HG03571 (cell line): ENCODE data around the gene LIPC.

ENCODE experiments used
- ATAC-seq: cut with Tn5 transposase; IDR thresholded peaks from one replicate; pipeline ENCODE4 v1.9.1; 2021; ENCODE audit not compliant: unreplicated experiment

LIPC gene

DNA sequence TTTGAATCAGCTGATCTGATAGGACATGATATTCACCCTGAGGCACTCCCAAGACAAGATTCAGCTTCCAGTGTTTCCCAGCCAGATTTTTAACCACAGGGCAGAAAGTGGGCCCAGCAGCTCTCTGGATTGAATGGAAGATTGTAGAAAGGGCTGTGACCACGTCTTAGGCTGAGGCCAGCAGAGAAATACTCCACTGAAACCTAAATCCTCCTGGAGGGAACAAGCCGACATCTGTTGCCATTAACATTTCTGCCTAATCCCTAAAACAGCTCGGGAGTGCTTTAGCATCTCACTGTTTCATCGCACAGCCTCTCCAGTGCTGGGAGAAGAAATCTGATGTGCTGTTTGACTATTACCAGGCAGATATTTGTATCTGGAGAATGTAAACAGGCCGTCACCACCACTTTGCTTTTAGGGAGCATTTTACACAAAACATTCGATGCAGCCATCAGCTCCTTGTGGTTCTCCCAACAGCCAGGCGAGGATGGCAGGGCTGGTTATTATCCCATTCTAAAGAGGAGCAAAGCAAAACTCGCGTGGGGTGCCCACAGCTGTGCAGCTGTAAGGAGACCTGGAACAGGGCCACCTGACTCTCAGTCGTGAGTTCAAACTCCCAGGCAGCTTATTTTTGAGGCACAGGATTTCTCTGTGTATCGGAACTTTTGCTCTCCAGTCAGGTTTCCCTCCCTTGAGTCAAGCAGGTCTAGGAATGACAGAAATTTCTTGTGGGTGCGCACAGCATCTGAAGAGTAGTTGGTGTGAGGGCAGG, 117.4 kb downstream of the LIPC start:
- no peak for ATAC-seq

DNA sequence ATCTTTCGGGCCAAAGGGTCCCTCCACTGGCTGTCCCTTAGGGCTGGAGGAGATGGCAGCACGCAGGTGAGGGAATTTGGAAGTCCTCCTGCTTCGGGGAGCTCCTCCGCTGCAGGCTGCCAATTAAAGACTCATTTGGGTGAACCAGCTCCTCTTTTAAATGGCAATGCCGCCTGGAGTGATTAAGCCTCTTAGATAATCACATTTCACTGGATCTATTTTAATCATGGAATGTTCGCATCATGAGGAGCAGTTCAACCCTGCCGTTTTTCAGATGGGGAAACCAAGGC, 117.9 kb downstream of the LIPC start:
- no peak for ATAC-seq

GRCh38 chr15:58551084-58551763, 119.4 kb downstream of the LIPC start:
- no peak for ATAC-seq

DNA sequence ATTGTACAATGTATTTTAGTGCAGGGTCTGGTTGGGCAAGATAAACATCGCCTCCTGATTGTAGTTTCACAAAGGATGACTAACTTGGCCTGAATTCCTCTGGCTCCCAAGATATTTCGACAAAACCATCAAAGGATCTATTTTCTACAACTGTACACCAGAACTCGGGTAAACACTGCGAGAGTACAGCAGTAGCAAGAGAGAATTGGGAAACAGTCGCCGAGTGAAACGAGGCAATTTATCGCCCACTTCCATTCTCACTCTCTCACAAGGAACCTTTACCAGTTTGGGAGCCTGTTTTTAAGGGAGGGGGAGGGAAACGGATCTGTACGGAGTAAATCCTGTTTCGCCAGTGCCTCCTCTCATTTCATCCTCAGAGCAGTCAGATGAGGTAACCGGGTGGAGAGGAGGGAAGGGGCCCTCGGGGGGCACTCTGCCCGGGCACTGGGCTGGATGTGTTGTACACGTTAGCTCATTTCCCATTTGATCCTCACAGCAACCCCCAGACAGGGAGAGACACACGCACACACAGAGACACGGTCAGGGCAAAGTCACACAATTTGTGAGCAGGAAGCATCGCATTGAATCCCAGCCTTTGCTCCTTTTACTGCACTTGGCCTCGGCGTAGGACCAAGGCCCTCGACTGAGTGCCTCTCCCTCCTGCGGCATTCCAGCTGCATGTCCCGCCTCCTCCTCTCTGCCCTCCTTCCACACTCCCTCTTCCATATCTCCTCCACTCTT, 120.1 kb downstream of the LIPC start:
- no peak for ATAC-seq

DNA sequence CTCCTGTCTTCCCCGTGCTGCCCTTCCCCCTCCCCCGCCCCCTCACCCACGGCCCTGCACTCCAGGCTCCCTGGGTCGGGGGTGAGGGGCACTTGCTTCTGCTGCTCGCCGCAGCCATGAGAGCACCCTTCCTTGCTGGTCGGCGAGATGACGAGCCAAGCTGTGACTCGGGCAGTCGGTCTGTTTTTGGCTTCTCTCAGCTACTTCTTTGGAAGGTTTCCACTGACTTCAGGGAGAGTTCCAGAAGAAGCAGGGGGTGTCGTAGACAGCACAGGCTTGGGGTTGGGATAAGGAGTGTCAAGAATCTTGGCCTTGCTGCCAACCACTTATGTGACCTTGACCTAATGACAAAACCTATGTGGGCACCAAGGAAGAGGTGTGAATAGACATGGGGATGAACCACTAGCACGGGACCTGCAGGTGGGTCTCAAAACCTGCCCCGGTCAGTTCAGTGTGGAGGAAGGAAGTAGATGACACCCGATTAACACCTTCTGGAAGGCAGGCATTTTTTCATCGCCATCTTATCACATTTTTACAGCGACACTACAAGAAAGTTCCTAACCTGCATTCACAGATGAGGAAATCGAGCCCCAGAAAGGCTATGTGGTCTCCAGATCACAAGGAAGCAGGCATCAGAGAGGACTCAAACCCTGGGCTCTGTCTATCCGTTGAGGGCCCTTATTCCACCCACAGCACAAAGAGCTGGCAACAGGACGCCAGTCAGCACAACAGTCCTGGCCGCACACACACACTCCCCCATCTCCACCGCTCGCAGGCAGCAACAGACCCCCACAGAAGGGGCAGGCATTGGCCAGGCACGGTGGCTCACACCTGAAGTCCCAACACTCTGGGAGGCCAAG, 120.9 kb downstream of the LIPC start:
- ATAC-seq = no peak

DNA sequence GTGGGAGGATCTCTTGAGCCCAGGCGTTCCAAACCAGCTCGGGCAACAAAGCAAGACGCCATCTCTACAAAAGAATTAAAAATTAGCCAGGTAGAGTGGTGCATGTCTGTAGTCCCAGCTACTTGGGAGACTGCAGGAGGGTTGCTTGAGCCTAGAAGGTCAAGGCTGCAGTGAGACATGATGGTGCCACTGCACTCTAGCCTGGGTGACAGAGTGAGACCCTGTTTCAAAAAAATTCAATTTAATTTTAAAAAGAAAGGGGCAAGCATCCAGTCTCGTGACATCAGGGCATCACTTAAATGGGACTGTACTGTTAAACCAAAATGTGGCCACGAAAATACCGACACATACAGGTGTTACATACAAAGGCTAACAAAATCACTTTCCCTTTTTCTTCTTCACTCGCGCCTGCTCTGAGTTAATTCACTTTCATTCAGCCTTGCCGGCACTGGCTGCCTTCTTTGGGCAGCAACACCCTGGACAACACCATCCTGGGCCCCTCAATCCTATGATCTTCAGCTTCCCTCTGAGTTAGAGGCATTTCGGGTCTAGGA, 121.7 kb downstream of the LIPC start:
- no peak for ATAC-seq

- ATAC-seq = no peak
Measured at GRCh38 chr15:58554758-58555157, 123.0 kb downstream of the LIPC start.

DNA sequence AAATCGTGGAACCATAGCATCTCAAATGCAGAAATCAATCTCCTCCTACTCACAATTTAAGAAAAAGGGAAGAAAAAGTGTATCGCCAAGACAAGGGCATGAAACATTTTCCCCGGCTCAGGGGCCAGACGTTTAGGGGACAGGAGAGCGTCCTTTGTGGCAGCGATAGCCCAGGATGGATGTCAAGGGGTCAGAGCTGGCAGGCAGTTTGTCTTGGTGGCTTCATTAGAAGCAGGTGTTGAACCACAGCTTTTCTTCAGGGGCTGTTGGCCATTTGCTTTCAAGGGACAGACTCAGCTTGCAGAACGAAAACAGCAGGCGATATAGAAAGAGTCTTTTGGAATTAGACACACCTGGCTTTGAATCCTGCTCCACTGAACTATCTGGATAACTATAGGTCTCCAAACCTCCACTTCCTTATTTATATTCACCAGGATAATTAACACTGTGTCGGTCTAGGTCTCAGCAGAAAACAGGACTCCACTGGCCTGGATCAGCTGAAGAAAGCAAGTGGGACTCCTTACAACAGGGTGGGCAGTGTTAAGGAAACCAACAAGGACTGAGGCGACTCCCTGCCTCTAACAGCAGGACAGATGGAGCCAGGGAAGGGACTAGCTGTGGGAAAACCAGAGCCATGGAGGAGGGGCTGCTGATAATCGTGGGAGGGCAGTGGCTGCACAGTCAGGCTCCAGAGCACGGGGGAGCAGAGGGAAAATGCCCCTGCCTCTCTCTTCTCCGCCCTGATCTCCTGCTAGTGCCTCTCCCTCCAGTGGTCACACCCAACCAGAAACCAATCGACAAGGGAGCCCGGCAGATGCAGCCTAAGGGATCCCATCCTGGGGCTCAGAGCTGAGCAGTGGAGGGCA, 123.6 kb downstream of the LIPC start:
- ATAC-seq = no peak

- no peak for ATAC-seq
Measured at GRCh38 chr15:58556028-58556361, 124.2 kb downstream of the LIPC start.

DNA sequence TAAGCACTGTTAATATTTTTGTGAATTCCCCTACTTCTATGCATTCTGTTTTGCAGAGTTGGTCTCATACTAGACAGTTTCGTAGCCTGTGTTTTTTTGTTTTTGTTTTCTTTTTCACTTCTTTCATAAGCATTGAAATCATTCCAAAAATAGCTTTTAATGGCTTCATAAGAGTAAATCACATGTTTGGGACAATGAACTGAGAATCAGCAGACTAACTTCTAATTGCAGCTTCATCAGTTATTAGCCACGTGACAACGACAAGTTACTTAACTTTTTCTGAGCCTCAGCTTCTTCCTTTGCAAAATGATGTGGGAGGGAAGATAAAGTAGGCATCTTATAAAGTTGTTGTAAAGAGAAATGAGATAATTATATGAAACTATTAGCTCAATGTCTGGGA, 124.8 kb downstream of the LIPC start:
- ATAC-seq = no peak

- ATAC-seq = no peak
Measured at GRCh38 chr15:58558777-58559176, 127.0 kb downstream of the LIPC start.

- no peak for ATAC-seq
Measured at GRCh38 chr15:58559904-58560588, 128.3 kb downstream of the LIPC start.

DNA sequence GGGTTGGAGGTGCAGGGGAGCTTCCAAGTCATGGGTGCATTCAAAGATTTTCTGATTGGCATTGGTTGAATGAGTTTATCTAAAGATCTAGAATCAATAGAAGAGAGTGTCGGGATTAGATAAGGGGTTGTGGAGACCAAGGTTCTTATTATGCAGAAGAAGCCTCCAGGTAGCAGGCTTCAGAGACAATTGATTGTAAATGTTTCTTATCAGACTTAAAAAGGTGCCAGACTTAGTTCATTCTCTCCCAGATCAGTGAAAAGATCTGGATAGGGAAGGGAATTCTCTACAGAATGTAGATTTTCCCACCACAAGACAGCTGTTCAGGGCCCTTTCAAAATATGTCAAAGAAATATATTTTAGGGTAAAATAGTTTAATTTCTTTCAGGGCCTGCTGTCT, 129.5 kb downstream of the LIPC start:
- ATAC-seq = no peak

DNA sequence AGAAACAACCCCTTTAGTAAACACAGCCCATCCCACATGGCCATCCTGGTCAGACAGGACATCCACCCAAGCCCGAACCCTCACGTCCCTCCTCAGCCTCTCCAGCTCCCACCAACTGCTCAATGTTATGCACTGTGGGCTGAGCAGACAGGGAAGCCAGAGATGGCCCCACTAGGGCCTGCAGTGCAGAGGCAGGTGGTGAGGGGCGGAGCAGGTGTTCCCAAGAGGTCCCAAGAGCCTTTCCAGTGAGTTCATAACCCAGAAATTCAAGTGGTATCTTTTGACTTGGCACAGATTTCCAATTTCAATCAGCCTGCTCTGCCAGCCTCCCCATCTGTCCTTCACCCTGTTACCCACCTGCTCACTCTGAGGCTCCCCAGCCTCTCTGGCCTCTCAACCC, 130.3 kb downstream of the LIPC start:
- no peak for ATAC-seq

DNA sequence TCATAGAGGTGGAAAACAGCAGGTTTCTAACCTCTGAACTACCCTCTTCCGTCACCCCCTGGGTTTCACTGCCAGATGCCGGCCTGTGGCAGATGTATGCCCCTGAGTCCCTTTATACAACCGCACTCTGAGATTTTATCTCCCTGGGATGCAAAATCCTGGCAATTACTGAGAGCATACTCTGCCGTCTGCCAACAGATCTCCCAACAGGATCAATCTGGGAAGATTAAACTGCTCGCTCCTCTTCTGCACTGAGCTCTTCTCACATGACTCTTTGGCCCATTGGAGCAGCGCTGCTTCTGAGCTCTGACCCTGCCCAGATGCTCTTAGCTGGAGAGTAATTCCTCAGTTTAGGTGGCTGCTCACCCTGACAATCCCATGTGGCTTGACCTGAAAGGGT, 133.2 kb downstream of the LIPC start:
- no peak for ATAC-seq

DNA sequence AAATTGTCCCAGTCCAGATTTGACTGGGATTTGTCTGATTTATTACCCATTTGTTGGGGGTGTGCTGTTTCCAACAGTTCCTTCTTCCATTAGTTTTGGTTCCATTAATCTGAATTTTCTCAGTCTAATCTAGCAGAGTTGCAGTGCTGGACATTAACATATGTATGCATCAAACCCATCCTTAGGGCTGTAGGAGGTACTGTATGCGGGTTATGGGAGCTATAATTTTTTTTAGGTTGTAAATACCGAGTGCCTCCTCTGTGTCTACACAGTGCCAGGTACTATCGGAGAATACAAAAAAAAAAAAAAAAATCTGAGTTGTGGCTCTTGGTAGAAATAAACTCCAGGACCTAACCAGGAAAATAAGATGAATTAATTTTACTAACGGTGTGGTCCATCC, 133.8 kb downstream of the LIPC start:
- ATAC-seq = no peak

DNA sequence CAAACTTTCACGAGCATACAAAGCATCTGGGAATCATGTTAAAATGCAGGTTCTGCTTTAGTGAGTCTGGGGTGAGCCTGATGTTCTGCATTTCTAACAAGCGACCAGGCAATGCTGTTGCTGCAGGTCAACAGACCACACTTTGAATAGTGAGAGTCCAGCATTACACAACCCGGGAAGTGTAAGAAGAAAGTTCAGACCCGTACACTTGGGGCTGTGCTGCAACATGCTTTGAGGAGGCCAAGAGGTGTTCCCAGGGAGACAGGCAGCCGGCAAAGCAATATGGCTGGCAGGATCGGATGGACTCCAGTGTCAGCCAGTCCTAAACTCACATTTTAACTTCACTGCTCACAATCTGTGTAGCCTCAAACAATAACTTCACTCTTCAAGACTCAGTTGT, 134.2 kb downstream of the LIPC start:
- ATAC-seq = no peak

DNA sequence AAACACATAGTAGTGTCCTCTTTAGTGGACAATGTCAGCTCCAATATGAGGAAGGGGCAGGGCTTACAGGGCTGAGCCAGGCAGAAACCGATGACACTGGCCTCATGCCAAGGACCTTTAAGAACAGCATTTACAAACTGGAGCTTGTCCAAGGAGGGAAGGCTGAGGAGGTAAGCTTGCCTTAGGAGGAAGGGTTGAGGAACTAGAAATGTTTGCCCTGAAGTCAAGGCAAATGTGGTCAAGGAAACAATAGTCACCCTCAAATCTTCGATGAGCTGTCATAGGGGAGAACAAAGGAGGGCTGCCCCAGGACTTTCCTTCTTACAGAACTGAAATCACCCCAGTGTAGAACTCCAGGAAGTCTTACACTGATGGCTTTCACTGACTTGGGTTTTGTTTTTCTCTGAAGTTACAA, 136.4 kb downstream of the LIPC start:
- no peak for ATAC-seq

- ATAC-seq = no peak
Measured at GRCh38 chr15:58569455-58569854, 137.7 kb downstream of the LIPC start.

- ATAC-seq = no peak
Measured at GRCh38 chr15:58571491-58571890, 139.7 kb downstream of the LIPC start.
